HFF-Myc (cell line): ENCODE results near the gene MTF2.
A peak's percentile ranks its signal among the peaks of the same experiment; 100 is the strongest.
"Not testable (repeated sequence)": the region's sequence is repeated elsewhere in the genome, so short reads cannot be mapped to it uniquely, and the experiment has no call there.

Experiments
- DNase-seq: peaks from one replicate; pipeline ENCODE4 v3.0.0-alpha.2; 2011; ENCODE audit warnings: low read depth; ENCODE audit errors: extremely low read depth
- H3K4me3 ChIP-seq: replicated peaks from 2 replicates; pipeline ENCODE4 v1.5.1; 2011; ENCODE audit warnings: low read depth, mild to moderate bottlenecking, control low read depth, low read length
- TF ChIP-seq, protein P1 (sequence below): IDR thresholded peaks from 2 replicates; pipeline ENCODE4 v1.5.1; 2012; ENCODE audit warnings: mild to moderate bottlenecking, low read depth, low read length, control low read depth; ENCODE audit errors: missing control alignments

Gene MTF2

DNA sequence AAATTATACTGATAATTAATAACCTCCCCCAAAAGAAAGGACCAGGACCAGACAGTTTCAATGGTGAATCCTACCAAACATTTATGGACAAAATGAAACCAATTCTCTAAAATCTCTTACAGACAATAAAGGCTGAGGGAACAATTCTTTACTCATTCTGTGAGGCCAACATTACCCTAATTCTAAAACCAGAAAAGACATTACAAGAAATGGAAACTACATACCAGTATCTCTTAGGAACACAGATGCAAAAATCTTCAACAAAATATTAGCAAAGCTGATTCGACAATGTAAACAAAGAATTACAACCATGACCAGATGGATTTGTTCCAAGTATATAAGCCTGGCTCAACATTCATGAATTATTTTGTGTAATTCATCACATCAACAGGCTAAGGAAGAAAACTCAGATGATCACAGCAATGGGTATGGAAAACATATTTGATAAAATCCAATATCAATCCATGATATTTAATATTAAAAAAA lies 92.5 kb downstream of the MTF2 start:
- no peak for DNase-seq
- TF ChIP-seq, protein P1, sequence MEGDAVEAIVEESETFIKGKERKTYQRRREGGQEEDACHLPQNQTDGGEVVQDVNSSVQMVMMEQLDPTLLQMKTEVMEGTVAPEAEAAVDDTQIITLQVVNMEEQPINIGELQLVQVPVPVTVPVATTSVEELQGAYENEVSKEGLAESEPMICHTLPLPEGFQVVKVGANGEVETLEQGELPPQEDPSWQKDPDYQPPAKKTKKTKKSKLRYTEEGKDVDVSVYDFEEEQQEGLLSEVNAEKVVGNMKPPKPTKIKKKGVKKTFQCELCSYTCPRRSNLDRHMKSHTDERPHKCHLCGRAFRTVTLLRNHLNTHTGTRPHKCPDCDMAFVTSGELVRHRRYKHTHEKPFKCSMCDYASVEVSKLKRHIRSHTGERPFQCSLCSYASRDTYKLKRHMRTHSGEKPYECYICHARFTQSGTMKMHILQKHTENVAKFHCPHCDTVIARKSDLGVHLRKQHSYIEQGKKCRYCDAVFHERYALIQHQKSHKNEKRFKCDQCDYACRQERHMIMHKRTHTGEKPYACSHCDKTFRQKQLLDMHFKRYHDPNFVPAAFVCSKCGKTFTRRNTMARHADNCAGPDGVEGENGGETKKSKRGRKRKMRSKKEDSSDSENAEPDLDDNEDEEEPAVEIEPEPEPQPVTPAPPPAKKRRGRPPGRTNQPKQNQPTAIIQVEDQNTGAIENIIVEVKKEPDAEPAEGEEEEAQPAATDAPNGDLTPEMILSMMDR = no peak
- no peak overlapping the region for H3K4me3 ChIP-seq

DNA sequence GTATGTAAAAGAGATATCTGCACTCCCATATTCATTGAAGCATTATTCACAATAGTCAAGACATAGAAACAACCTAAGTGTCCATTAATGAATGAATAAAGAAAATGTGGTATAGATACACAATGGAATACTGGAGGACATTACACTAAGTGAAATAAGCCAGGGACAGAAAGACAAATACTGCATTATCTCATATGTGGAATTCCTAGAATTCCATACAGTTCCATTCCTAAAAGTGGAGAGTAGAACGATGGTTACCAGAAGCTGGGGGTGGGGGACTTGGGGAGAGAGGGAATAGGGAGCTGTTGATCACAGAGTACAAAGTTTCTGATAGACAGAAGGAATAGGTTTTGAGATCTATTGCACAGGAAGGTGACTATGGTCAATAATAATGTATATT lies 93.7 kb downstream of the MTF2 start:
- TF ChIP-seq, protein P1 = no peak
- H3K4me3 ChIP-seq = no peak overlapping the region
- no peak for DNase-seq

DNA sequence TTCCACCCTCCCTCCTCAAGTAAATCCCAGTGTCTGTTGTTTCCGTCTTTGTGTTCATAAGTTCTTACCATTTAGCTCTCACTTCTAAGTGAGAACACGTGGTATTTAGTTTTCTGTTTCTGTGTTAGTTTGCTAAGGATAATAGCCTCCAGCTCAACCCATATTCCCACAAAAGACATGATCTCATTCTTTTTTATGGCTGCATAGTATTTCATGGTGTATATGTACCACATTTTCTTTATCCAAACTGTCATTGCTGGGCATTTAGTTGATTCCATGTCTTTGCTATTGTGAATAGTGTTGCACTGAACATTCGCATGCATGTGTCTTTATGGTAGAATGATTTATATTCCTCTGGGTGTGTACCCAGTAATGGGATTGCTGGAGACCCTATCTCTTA lies 95.6 kb downstream of the MTF2 start:
- H3K4me3 ChIP-seq = not testable (repeated sequence)

DNA sequence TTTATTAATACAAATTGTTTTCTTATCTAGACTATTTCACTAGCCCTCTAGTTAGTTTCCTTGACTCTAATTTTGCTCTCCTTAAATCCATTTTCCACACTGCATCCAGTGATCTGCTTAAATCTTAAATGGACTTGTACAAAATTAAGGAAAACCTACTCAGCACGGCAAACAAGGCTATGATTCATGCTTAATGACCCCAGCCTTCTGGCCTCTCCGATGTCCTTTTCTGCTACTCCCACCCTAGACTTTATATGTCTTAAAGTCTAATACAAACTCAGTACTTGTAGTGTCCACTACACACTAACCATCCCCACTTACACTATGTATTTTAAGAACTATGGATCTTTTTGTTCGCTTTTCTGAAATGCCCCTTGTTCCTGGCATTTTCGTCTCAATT lies 98.9 kb downstream of the MTF2 start:
- H3K4me3 ChIP-seq = peak overlapping the region; percentile 84
- no peak for DNase-seq
- TF ChIP-seq, protein P1 = no peak

More for the DNA sequence above, 95.6 kb downstream of the MTF2 start:
- DNase-seq = not testable (repeated sequence)

DNA sequence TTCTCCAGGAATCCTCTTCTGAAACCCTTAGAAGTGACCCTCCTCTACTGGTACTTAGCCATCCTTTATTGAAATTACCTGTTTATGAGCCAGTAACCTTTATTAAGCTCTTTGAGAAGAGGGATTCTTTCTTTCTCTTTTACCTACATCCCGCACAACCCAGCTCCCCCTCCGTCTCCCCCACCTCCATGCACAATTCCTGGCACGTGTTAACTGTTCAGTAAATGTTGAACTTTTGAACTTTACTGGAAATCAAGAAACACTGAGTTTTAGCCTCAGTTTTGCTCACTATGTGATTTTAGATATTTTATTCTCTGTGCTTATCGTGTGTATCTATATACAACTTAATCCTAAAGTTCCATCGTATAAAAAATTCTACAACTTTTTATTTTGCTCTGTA lies 99.3 kb downstream of the MTF2 start:
- TF ChIP-seq, protein P1 = no peak
- H3K4me3 ChIP-seq = peak overlapping the region; percentile 84
- DNase-seq = no peak

DNA sequence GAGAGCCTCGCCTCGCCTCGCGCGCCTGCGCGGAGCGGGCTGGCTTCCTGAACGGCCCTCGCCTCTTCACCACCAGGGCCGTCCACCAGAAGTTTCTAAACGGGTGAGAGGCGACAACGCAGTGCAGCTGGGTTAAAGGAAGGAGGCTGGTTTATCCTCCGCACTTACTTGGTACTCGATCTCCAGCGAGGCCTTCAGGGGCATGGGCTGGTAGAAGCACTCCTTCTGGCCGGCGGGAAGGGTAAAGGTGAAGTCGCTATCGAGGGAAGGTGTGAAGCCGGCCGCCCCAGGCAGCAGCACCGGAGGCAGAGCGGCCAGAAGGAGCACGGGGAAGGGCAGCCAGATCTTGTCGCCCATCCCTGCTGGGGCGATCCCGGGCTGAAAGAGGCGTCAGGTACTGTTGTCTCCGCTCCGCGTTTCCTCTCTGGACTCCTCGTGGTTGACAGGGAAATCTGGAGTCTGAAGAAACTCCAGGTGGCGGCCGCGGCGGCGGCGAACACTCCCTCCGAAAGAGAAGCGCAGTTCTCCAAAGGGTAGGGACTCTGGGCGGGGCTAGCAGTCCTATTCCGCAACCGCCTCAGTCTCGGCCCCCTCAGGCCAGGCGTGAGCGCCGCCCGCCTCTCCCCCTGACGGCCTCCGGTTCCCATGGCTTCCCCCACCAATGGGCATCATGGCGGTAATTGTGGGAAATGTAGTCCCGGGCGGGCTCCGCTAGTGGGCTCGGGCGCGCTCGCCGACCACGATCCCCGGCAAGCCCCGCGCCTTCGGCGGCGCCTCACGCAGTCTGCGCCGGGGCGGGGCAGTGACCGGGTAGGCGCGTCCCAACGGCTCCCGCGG lies 101.0 kb downstream of the MTF2 start, which contains the start of gene TMED5:
Gene TMED5, minus strand, starts transcription at position 528 of the 837 bp plus-strand sequence. Its CDS starts 171 bp downstream, at position 357.
- H3K4me3 ChIP-seq = peak within 1 kb of the TSS; percentile 84
- peak; percentile 89 for DNase-seq
- TF ChIP-seq, protein P1 = no peak

DNA sequence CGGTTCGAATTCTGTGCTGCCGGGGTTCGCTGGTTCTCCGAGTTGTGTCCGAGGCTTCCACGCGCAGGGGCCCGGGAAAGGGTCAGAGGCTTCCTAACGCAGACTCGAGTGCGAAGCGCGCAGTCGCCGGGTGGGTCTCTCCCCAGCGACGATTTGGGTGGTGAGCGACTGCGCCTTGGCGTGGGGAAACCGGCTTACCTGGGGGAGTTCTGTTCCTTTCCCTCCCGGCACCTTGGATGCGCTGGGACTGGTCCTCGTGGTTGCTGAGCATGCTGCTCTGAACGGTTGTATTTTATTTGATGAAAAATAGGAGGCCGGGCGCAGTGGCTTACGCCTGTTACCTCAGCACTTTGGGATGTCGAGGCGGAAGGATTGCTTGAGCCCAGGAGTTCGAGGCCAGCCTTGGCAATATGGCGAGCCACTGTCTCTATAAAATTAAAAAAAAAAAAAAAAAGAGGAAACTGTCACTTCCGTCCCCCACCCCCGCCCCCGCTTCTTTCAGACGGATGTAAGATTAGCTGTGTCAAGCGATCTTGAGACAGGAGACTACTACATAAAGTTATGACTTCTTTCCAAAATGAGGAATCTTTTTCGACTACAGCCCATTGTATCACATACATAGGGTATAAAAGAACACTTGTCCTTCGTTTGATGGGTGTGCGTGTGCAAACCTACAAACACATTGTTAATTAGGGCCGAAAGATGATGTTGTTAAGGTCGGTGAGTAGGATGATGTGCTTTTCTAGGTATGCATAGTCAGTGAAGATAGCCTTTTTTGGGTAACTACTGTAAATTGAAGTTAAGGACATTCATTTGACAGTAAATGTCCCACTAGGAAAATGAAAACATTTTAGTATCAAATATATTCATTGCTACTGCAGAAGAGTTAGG lies 101.9 kb downstream of the MTF2 start, which contains the start of gene CCDC18:
Gene CCDC18, plus strand, starts transcription at position 2 of the 891 bp plus-strand sequence. CDS start 2,638 bp downstream, outside the sequence.
- DNase-seq = no peak
- TF ChIP-seq, protein P1 = no peak
- peak within 1 kb of the TSS; percentile 84 for H3K4me3 ChIP-seq
